Cardiac fibroblast (primary cell): ENCODE measurements around the gene ZNF266.

Experiments used
- DNase-seq, 2 donors: peaks; one replicate each; pipeline versions ENCODE4 v3.0.0 to v3.0.0-alpha.2; 2010; ENCODE audit warnings: low read depth in 2 of 2
- H3K4me3 ChIP-seq, 2 donors: replicated peaks in 1 of 2; 1 replicate in 1 of 2; 2 replicates in 1 of 2; pipeline ENCODE4 v1.5.1; 2011; ENCODE audit warnings: low read depth in 2 of 2, low read length in 2 of 2, mild to moderate bottlenecking in 2 of 2, moderate library complexity in 1 of 2
- CTCF ChIP-seq: IDR thresholded peaks from one replicate; pipeline ENCODE4 v1.5.1; 2011; ENCODE audit warnings: low read depth, mild to moderate bottlenecking, low read length, inconsistent platforms

ZNF266 gene

GRCh38 chr19:9407827-9408226 is 27.5 kb downstream of the ZNF266 start:
- no peak for TF ChIP-seq CTCF
- H3K4me3 ChIP-seq, result no peak overlapping the region
- DNase-seq, result no peak

DNA sequence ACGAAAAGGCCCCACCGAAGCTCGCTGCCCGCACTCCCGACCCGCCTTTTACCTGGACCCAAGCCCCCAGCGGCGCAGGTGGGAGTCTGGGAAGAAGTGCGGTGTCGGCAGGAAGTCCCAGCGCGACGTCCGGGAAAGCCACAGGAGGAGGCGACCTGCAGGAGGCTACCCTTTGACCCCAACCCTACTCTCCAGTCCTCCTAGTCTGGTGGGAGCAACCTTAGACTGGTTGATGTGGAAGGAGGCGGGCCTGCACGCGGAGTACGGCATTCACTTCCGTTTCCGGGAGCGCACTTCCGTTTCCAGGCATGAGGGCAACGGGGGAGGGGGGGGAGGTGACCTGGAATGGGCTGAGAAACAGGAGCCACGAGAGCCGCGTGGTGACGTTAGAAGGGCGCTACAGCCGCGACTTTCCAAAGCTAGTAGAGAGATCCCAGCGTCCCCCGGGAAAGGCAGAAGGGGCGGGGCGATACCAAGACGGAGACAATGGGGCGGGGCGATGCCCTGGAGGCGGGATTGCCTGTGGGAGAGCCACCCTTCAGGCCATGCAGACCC is 28.5 kb downstream of the ZNF266 start:
- TF ChIP-seq CTCF, result no peak
- peak; percentile 89 to 94 for DNase-seq
- H3K4me3 ChIP-seq, result peak overlapping the region; percentile 69 to 81

- H3K4me3 ChIP-seq, result no peak overlapping the region
These were observed 54.0 kb downstream of the ZNF266 start for GRCh38 chr19:9381361-9381785.

DNA sequence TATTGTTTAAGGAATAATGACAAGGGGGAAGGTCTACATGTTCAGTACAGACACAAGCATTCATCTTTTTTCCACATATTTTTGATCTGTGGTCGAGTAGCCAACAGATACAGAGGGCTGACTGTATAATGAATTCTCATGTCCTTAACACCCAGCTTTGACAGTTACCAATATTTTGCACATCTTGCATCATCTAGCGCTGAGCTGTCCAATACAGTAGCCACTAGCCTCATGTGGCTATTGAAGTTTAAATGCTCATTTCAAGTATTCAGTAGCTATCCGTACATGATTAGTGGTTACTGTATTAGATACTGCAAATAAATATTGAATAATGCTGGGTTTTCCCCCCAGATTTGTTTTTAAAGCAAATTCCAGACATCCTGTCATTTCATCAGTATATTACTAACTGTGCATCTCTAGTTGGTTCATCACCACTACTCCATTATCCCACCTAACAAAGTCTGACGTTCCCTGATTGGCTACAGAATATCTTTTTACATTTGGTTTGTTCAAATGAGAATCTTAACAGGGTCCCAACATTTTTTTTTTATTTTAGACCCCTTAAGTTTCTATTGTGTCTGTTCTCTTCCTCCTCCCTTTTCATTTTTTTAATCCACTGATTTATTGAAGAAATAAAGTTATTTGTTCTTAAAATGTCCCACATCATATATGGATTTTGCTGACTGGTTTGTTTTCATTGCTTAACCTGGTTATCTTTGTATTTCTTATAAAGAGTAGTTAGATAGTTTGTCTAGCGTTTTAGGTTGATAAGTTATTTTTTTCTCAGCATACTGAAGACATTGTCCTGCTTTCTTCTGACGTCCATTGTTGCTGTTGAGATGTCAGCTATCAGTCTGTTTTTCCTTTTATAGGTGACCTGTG is 64.4 kb downstream of the ZNF266 start:
- no peak for TF ChIP-seq CTCF
- no peak for DNase-seq
- no peak overlapping the region for H3K4me3 ChIP-seq

More at GRCh38 chr19:9381361-9381785, 54.0 kb downstream of the ZNF266 start:
- DNase-seq, result peak in 1 of 2 donors; percentile 10
- no peak for TF ChIP-seq CTCF

DNA sequence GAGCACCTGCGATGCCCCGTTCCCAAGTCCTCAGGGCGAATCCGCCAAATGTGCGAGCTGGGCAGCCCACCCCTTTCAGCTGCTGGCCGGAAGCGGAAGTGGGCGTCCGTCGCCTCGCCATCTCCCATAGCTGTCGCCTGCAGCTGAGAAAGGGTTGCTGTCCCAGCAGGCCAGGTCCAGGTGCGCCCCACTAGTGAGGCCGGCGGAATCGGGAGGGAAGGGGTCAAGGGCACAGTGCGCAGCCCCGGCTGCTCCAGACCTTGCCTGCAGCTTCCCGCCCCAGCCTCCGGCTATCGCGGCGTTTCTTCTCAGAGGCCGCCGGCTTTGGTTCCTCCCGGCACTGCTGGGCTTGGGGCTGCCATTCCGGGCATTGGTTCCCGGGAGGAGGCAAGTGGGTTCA is 72.5 kb downstream of the ZNF266 start, which contains the start of gene ZNF177:
Gene ZNF177 (plus strand): TSS at position 109 of the 400 bp plus-strand sequence. CDS start 15,299 bp downstream, outside the sequence.
- no peak for TF ChIP-seq CTCF
- peak; percentile 3 to 4 for DNase-seq
- H3K4me3 ChIP-seq, result peak within 1 kb of the TSS; percentile 27 to 49
